Activated effector memory CD4-positive, alpha-beta T cell treated with Interleukin-2 at 50 U/mL for 16 hours (primary cell): ENCODE measurements around the gene CERKL.

Experiments used
- DNase-seq: peaks from one replicate; pipeline ENCODE4 v3.0.0-alpha.2; 2020

CERKL gene

DNA sequence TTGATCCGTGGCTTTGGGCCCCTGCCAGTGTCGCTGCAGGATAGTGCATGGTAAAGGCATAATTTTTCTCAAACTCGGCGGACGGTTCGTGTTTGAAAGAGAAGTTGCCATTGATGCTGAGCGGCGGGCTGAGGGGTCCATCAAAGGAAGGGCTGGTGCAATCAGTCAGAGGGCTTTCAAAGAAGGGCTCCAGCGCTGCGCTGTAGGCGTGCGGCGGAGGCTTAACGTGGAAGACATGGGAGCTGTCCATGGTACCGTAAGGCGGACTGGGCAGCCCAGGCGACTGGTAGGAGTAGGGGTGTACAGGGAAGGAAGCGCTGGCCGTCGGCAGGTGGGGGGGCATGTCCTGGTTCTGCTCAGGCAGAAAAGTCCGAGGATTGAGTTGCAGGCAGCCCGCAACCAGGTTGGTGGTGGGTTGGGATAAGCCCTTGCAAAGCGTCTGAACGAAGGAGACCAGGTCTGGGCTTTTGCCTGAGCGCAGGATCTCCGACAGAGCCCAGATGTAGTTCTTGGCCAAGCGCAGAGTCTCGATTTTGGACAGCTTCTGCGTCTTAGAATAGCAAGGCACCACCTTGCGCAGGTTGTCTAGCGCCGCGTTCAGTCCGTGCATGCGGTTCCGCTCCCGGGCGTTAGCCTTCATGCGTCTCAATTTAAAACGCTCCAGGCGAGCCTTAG lies 21.1 kb upstream of the CERKL start:
- DNase-seq: no peak

DNA sequence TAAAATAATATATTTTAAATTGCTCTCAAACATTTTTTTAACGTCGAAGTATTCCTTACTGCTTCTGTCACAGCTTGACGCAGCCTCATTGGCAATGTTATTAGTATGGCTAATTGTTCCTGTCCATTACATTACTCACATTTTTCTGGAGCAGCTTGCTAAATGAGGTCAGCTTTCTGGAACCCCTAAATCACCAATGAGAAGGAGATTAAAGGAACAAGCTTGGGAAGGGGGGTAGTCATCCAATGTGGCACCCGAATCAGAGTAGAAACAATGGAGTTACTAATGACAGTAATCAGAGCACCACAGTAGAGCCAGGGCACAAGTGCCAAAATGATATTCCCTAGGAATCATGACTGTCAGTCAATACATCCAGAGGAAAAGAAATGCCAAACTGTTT lies 18.3 kb upstream of the CERKL start:
- no peak for DNase-seq

DNA sequence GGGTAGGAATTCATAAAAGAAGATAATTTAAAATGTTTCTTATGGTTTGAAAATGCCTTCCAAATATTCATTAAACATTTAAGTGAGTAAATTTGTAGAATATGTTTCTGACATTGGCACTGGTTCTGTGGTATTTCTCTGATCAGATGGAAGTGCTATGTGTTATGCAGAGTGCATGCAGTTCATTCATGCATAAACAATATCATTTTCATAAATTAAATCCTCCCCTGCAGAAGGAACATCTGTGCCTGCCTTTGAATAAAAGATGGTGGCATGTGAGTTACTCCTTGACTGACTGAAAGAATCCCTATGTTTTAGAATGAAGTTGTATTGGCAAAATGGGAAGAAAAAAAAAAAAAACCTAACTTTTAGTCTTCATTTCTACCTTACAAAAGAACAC lies 17.6 kb upstream of the CERKL start:
- DNase-seq: no peak

DNA sequence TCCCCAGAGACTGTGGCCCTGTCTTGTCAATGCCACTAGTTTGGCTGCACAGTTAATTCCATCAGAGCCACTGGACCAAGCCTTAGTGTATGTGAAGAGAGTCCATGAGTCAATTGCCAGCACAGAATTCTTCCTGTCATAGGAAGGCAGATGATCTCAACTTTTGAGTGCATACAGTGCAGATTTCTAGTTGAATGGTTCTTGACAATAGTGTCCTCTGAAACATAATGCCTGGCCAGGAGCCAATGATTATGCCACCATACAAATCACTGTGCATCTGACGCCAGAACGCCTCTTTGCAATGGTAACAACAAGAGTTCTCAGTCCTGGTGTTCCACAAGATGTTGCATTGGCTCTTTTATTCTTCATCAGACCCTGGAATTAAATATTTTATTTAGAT lies 16.3 kb upstream of the CERKL start:
- no peak for DNase-seq

DNA sequence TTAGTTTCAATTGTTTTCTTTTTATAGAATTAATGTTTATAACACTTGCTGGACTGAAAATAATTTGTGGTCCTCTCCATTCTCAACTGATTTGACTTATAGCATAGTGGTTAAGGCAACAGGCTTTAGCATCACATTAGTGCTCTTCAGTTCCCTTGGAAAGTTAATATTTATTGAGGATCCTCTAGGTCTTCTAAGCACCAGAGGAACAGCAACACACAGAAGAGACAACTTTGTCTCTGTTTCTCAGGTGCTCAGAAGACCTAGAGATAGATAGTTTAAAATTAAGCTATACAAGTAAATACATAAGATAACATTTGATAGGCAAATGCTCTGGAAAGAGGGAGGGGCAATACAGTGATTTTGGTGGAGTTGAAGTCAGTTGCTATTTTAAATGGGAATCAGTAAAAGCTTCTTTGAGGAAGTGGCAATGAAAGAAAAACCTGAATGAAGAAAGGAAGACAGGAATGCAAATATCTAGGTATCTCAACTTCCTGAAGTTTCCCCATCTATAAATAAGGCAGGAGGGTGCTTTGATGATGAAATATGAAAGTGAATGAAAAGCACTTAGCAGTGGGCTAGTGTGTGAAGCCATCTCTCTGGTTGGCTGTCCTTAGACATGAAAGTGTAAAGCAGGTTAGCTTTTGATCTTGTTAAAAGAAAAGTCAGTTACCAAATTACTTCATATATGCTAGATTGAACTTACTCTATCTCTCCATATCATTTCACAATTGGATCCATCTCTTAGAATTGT lies 15.5 kb upstream of the CERKL start:
- no peak for DNase-seq

DNA sequence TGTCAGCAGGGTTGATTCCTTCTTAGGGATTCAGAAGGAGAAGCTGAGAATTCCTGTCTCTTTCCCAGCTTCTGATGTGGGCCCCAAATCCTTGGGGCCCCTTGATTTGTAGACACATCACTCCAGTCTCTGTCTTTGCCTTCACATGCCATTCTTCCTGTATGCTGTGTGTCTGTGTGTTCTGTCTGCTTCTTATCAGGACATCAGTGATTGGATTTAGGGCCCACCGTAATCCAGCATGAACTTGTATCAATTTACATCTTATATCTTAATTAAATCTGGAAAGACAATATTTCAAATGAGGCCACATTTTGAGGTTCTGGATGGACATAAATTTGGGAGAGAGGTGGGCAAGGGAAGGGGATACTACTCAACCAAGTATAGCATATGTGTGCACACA lies 13.7 kb upstream of the CERKL start:
- DNase-seq: no peak

DNA sequence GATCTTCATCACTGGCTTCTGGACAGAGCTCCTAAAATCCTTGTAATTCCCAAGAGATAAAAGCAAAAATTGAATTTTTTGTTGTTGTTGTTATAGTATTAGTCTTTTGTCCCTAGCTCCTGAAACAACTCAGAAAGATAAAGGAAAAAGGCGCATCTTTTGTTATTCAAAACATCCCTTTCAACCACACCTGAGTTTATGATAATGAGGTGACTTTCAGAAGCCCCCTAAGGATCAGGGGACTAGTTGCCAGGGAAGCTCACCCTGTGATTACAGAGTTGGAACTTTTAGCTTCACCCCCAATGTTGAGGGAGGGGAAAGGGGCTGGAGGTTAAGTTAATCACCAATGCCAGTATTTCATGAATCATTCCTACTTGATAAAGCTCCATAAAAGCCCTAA lies 10.3 kb upstream of the CERKL start:
- no peak for DNase-seq

DNA sequence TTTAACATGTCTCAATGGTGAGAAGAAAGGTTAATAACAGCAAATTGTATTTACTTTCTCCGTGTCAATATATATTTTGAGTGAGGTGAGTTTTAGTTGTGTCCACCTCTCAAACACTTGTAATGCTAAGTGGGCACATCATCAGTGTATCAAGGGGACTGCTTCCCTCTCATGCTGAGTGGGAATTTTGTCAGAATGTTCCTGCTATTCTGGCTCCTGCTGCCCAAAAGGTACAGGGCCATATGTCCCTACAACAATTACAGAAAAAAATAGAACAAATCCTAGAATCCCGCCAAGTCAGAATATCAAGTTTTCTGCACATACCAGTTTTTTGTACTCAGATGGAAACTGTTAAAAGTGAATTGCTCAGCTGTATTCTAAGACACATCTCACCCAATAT lies 5.4 kb upstream of the CERKL start:
- no peak for DNase-seq

DNA sequence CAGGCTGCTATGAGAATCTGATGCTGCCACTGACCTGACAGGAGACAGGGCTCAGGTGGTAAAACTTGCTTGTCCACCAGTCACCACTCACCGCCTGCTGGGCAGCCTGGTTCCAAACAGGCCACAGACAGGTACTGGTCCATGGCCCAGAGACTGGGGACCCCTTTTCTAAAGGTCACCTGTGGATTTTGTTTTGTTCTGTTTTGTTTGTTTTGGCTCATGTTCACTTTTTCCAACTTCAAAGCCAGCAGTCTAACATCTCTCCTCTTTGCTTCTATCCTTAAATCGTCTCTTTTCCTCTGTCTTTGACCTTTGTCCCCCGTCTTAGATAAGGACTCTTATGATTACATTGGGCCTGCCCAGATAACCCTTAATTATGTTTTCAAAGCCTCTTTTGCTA lies 3.3 kb upstream of the CERKL start:
- no peak for DNase-seq

DNA sequence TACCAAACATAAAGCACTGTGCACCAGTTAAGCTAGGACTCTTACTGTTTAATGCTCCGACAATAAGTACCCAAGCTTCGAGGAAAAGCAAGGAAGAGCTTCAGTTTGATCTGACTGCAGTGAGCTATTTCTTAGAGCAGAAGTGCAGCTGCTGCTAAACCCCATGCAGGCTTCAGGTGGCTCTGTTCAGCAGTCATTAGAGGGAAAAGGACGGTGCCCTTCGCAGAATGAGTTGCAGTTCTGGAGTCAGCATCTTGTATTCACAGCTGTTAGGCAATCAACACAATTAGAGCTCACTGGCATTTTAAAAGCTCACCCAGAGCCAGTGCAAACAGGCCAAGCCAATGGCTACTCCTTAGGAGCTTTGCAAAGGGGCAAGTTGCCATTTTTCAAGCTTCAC lies 1.5 kb upstream of the CERKL start:
- DNase-seq: no peak

DNA sequence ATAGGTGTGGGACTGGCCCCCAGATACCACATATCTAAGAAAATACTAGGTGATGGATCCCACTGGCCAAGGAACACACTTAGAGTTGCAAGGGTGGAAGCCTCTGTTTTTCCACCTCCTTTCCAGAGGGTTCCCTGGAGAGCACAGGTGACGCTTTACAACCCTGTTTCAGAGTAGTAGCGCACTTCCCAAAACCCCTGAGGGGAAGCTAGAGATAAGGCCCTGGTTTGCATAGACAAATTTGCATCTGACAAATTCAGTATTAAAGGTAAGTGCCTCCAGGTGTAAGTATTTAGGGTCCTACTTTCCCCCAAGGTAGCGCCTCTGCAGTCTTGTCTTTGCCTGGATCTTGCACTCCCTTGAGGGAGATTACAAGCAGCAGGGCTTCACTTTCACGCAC lies 474 bp upstream of the CERKL start:
- no peak for DNase-seq

DNA sequence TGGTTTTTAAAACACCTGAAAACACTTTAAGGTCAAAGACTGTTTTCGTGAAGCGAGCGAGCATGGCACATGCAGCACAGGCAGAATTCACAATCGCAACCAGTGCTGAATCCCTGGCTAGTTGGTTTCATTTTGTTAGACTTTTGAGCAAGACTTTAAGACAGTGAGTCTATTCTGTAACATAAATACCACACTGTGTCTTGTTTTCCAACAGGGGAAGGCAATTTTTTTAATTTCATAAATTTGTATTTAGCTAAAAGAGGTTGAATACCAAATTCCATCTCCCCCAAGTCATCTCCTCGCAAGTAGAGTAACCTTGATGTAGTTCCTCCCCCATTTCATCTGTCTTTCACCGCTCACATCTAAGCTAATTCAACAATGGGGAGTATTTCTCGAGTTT lies 1.4 kb downstream of the CERKL start:
- no peak for DNase-seq

DNA sequence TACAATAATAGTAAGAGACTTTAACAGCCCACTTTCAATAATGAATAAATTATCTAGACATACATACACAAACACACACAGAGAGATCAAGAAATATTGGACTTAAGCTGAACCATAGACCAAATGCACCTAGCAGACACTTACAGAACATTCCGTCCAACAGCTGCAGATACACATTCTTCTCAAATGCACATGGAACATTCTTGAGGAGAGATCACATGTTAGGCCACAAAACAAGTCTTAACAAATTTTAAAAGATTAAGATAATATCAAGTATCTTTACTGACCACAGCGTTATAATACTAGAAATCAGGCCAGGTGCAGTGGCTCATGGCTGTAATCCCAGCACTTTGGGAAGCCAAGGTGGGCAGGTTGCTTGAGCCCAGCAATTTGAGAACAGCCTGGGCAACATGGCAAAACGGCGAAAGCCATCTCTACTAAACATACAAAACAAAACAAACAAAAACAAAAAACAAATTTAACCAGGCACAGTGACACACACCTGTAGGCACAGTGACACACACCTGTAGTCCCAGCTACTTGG lies 7.4 kb downstream of the CERKL start:
- no peak for DNase-seq

DNA sequence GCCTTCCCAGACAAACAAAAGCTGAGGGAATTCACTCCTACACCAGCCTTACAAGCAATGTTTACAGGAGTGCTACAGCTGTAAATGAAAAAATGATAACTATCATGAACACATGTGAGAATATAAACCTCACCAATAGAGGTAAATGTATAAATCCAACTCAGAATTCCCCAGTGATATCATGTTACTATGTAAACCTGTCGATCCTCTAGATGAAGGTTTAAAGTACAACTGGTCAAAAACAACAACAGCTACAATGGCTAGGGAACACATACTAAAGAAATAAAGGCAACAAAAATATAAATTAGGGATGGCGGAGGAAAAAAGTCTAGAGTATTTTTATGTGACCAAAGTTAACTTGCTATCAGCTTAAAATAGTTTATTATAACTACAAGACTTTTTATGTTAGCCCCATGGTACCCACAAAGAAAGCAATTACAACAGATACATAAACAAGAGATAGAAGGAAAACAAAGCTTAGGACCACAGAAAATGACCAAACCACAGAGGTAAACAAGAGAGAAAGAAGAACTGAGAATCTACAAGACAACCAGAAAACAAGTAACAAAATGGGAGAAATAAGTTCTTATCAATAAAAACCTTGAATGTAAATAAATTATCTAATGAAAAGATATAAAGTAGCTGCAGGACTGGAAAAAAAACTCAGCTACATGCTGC lies 8.3 kb downstream of the CERKL start:
- no peak for DNase-seq

DNA sequence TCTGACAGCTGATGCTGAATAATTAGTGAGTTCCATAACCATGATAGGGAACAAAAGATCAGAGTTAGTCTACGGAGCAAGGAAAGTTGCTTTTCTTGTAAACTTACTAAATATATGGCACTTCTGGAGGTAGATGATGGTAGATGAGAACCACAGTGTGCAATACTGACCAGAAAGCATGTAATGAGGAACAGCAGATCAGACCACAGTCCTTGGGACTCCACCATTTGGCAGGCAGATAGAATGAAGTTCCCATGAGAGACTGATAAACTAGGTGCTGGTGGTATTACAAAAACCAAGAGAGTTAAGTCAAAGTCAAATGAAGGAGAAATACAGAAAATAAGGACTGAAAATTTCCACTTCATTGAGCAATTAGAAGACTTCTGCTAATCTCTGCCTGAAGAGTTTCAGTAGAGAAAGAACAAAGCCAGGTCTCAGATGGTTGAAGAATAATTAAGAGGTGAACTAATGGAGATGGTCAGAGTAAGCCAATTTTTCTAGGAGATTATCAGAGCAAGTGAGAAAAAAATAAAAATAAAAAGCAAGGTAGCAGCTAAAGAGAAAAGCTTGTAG lies 10.4 kb downstream of the CERKL start:
- no peak for DNase-seq

DNA sequence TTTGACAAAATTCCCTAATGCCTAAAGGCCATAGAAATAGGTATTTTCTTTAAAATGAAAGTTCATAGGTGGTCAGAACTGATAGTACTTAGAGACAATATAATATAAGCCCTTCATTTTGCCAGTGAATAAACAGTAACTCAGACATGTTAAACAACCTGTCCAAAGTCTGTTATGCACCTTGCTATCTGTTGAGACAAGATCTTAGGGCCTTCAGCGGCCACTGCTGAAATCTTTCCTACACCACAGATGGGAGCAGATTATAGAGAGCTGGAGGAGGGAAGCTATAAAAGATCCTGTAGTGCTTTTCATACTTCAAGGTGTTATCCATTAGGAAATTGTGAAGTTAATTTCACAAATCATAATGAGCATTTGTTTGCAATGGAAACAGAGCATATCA lies 13.8 kb downstream of the CERKL start:
- DNase-seq: no peak

DNA sequence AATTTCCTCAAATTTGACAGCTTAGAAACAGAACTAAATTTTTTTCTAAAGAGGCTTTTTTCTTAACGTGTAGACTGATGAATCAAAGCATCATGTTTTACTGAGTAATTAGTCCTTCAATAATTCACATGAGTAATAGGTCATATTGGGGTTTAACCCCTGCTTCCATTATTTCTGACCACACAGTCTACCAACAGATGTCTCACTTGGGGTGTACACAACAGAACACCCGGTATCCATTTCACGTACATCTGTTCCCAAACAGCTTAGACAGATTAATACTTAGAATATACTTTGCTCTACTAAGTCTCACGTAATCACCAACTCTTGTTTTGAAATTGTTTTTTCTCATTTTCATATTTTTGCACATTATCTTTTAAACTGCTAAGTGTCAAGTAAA lies 14.8 kb downstream of the CERKL start:
- no peak for DNase-seq

DNA sequence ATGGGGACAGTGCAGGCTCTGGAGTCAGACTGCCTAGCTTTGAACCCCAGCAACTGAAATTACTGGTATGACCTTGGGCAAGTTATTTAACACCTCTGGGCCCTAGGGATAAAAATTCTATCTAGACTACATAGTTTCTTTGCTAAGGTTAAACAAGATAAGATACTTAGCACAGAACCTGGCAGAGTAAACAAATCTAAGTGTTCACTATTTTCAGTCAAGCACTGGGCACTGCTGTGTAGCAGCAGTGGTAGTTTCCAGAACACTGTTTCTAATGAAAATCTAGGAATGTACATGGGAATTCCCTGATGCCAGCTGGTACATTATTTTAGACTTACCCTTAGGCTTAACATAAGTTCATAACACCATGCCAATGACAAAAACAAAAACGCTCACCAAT lies 17.2 kb downstream of the CERKL start:
- no peak for DNase-seq

DNA sequence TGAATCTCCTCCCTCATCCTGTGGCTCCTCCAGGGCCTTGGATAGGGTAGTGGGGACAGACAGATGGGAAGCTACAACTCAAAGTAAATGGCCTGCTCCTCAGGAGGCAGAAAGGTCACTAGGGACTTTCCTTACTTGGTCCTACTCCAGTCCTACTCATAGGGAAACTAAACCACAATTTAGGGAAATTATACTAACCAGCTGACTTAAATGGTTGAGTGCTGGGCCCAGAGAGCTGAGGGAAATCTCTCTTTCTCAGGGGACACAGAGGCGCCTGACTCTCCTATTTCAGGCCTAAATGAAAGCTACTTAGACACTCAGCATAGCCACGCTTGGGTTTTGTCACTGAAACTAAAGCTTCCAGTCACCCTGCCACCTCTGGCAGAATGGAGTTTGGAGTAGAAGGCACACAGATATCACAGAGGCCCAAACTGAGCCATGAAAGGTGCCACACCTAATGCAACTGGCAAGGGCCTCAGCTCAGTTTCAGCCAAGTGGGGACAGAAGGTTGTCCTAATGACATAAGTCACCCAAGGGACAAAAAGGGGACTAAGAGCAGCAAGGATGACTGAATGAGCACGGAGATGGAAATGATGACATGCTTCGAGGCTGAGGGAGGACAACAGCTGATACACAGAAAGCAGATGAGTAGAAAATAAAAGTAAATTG lies 24.0 kb downstream of the CERKL start:
- DNase-seq: no peak

DNA sequence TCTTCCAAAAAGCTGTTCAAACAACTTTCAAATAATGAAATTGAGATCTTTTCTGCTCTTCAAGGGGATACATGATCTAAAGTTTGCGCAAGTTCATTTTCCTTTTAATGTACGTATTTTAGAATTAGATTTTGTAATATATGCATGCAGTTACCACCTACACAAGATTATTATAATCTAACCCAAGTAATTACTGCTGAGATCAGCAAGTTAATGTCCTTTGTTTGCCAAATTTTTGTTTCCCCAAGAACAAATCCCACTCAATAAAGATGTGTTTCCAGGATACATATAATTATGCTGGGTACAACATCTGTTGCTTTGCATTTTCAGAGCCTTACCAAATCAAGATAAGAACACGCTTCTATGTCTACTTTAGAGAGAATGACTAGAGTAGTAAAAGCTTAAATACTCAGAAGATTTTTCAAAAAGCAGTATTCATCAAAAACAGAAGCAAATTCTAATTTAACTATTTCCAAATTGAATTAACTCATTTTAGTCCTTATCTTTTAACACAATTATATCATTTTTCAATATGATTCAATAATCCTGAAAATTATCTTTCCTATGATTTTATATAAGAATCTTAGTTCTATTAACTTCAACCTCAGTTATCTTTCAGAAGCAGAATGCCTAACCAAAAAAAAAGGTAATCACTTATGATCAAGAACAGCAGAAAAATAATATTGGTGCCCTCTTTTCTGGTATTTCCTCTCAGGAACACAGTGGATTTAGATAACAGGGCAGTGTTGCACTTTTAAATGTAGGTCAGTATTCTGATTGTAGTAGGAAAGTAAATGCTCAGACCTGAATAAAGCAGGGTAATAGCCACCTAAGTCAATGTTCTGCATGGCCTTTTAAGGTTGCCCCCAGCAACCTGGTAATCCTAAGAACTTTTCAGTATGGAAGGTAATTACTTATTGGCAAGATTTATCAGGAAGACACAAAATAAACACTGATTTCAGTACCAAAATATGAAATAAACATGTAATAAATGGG lies 28.0 kb downstream of the CERKL start:
- no peak for DNase-seq

DNA sequence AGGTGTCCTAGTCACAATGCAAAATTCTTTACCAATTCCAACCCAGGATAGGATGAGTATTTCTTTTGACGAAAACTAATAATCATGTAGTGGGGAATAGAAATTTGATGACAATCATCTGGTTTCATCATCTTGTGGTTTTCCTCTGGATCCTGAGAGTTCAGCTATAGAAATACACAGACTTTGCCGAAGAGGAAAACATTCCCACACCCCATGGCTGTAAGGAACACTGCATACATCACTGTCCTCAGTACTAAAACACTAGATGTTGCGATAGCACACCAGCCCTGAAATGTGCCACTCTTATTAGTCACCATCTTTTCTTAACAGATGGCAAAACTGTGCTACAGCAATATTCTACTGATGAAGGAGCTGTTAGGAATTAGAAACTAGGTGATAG lies 29.4 kb downstream of the CERKL start:
- DNase-seq: no peak

DNA sequence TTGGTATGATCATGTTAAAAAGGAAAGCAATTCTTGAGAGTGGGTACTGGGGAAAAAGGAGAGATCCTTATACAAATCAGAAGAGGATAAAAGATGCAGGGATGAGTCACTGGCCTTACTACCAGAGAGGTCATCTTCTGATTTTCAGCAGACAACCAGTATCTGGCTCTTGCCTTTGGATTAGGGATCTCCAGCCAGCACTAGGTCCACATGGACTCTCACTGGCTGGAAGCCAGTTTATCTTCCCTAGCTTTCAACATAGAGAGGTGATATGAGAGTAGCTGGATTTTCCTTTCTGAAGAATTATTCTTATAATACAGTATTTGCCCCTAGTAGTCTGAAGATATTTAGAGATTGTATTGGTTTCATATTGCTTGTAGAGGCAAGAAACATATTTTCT lies 30.2 kb downstream of the CERKL start:
- no peak for DNase-seq
